Progenitor cell of endocrine pancreas (in vitro differentiated cells): ENCODE data around the gene KCNH1. TPM values are rescaled to one million over a fixed set of nuclear protein-coding genes. Genes with fewer than 3 reads are reported as not detected.
A peak's percentile ranks its signal among the peaks of the same experiment; 100 is the strongest.

ENCODE experiments used
- DNase-seq: peaks from one replicate; pipeline ENCODE4 v3.0.0; 2021; ENCODE audit warnings: low spot score; ENCODE audit not compliant: unreplicated experiment
- H3K27ac Mint-ChIP-seq: 2 replicates; pipeline ENCODE4 v1.8.0; 2021; ENCODE audit warnings: mild to moderate bottlenecking, moderate library complexity, mixed read lengths
- H3K27me3 Mint-ChIP-seq: 2 replicates; pipeline ENCODE4 v1.8.0; 2021; ENCODE audit warnings: mixed read lengths
- H3K36me3 Mint-ChIP-seq: 2 replicates; pipeline ENCODE4 v1.8.0; 2022; ENCODE audit warnings: mixed read lengths; ENCODE audit not compliant: insufficient read depth
- H3K4me1 Mint-ChIP-seq: 2 replicates; pipeline ENCODE4 v1.8.0; 2021; ENCODE audit warnings: low read depth, mixed read lengths
- H3K4me3 Mint-ChIP-seq: 2 replicates; pipeline ENCODE4 v1.8.0; 2021; ENCODE audit warnings: low read depth, mild to moderate bottlenecking, moderate library complexity, mixed read lengths
- H3K9me3 Mint-ChIP-seq: 2 replicates; pipeline ENCODE4 v1.8.0; 2021; ENCODE audit warnings: low read depth, mixed read lengths
- CTCF ChIP-seq: fragments of 200-600 bp; sonication (generic); IDR thresholded peaks from one replicate; pipeline ENCODE4 v1.5.0; 2021; ENCODE audit warnings: antibody characterized with exemption, mild to moderate bottlenecking; ENCODE audit not compliant: unreplicated experiment
- total RNA-seq: library from RNA; stranded (reverse); gene quantifications from 2 replicates; pipeline ENCODE4 v1.2.1, GENCODE V29; 2021

KCNH1 gene
- total RNA-seq, 1 donor from 2014 or later = 0.38 TPM

GRCh38 chr1:210723646-210724045 is 410.3 kb downstream of the KCNH1 start:
- Mint-ChIP-seq H3K27me3 (peaks cover 5% of the 10 kb centered on the region), H3K4me1 (peaks cover 2% of the 10 kb centered on the region), H3K36me3 (no peaks in the 10 kb centered on the region), H3K4me3 (no peak overlapping the region), H3K27ac (no peak overlapping the region), H3K9me3 (no peaks in the 10 kb centered on the region)
- no peak for TF ChIP-seq CTCF
- no peak for DNase-seq

GRCh38 chr1:210722410-210723081 is 411.4 kb downstream of the KCNH1 start:
- Mint-ChIP-seq H3K4me3 (no peak overlapping the region), H3K27me3 (no peaks in the 10 kb centered on the region)
- no peak for TF ChIP-seq CTCF

GRCh38 chr1:210715072-210715471 is 418.9 kb downstream of the KCNH1 start:
- no peaks in the 10 kb centered on the region for H3K4me1 Mint-ChIP-seq
- TF ChIP-seq CTCF = no peak
- DNase-seq = no peak
- H3K27ac Mint-ChIP-seq = no peak overlapping the region
- H3K36me3 Mint-ChIP-seq = no peaks in the 10 kb centered on the region
- H3K4me3 Mint-ChIP-seq = no peak overlapping the region
- no peaks in the 10 kb centered on the region for H3K27me3 Mint-ChIP-seq
- no peaks in the 10 kb centered on the region for H3K9me3 Mint-ChIP-seq

More at GRCh38 chr1:210722410-210723081, 411.4 kb downstream of the KCNH1 start:
- Mint-ChIP-seq H3K9me3 (no peaks in the 10 kb centered on the region), H3K27ac (no peak overlapping the region), H3K4me1 (peaks cover 2% of the 10 kb centered on the region), H3K36me3 (no peaks in the 10 kb centered on the region)
- DNase-seq = no peak

GRCh38 chr1:210711825-210712612 is 421.9 kb downstream of the KCNH1 start:
- H3K4me1 Mint-ChIP-seq = no peaks in the 10 kb centered on the region
- no peaks in the 10 kb centered on the region for H3K27me3 Mint-ChIP-seq
- peak; percentile 49 for TF ChIP-seq CTCF
- no peak for DNase-seq
- H3K36me3 Mint-ChIP-seq = no peaks in the 10 kb centered on the region
- H3K9me3 Mint-ChIP-seq = no peaks in the 10 kb centered on the region
- H3K4me3 Mint-ChIP-seq = no peak overlapping the region
- H3K27ac Mint-ChIP-seq = no peak overlapping the region

GRCh38 chr1:210709701-210710100 is 424.2 kb downstream of the KCNH1 start:
- Mint-ChIP-seq H3K4me3 (no peak overlapping the region), H3K27ac (no peak overlapping the region), H3K27me3 (no peaks in the 10 kb centered on the region), H3K36me3 (no peaks in the 10 kb centered on the region), H3K9me3 (no peaks in the 10 kb centered on the region), H3K4me1 (no peaks in the 10 kb centered on the region)
- TF ChIP-seq CTCF = no peak
- DNase-seq = no peak
